ENCODE data around the gene DUOX1. TPM values are rescaled to one million over a fixed set of nuclear protein-coding genes. Genes with fewer than 3 reads are reported as not detected.

DUOX1 gene
- total RNA-seq, 1 donor from 2014 or later: 0.07 TPM

GRCh38 chr15:45198337-45199135 lies 68.7 kb downstream of the DUOX1 start:
- no peaks in the 10 kb centered on the region for H3K9me3 Mint-ChIP-seq (ENCODE audit: unreplicated experiment)
- no peak overlapping the region for H3K27ac Mint-ChIP-seq (ENCODE audit: unreplicated experiment)
- H3K27ac ChIP-seq (ENCODE audit: low read depth, low read length): peak overlapping the region; percentile 75
- H3K27me3 ChIP-seq (ENCODE audit: insufficient read depth, low read length): no peaks in the 10 kb centered on the region
- no peak overlapping the region for H3K4me3 Mint-ChIP-seq (ENCODE audit: unreplicated experiment)
- H3K4me1 ChIP-seq (ENCODE audit: insufficient read depth, low read length): peaks cover 8% of the 10 kb centered on the region
- H3K4me3 ChIP-seq (ENCODE audit: insufficient read depth, low read depth, low read length): peak overlapping the region; percentile 85
- H3K36me3 ChIP-seq (ENCODE audit: insufficient read depth, low read length): no peaks in the 10 kb centered on the region
- H3K36me3 Mint-ChIP-seq (ENCODE audit: low read depth, unreplicated experiment): no peaks in the 10 kb centered on the region
- no peaks in the 10 kb centered on the region for H3K9me3 ChIP-seq (ENCODE audit: insufficient read depth, low read depth, low read length)
- peak overlapping the region; percentile 91 for H3K9ac ChIP-seq (ENCODE audit: low read length)
- peaks cover 2% of the 10 kb centered on the region for H3K27me3 Mint-ChIP-seq (ENCODE audit: low read depth, unreplicated experiment)
- FAIRE-seq (no peak), DNase-seq (ENCODE audit: low read depth) (peak; percentile 92)
- peaks cover 5% of the 10 kb centered on the region for H3K4me1 Mint-ChIP-seq (ENCODE audit: low read depth, unreplicated experiment)
- peak overlapping the region; percentile 98 for H3K4me2 ChIP-seq (ENCODE audit: low read length)
- TF ChIP-seq CTCF (IDR thresholded peaks at IDR 0.05; ENCODE audit: insufficient read depth, low read depth, low read length) (peak; percentile 58), EZH2 (IDR thresholded peaks at IDR 0.05; ENCODE audit: insufficient read depth, low read length) (no peak)
- H2AFZ ChIP-seq (ENCODE audit: low read depth, low read length): peak overlapping the region; percentile 86
- no peaks in the 10 kb centered on the region for H4K20me1 ChIP-seq (ENCODE audit: insufficient read depth, low read length)
- H3K79me2 ChIP-seq (ENCODE audit: insufficient read depth, low read length): no peaks in the 10 kb centered on the region

- Mint-ChIP-seq H3K4me3 (ENCODE audit: unreplicated experiment) (no peak overlapping the region), H3K4me1 (ENCODE audit: low read depth, unreplicated experiment) (peaks cover 5% of the 10 kb centered on the region), H3K27me3 (ENCODE audit: low read depth, unreplicated experiment) (peaks cover 2% of the 10 kb centered on the region), H3K9me3 (ENCODE audit: unreplicated experiment) (no peaks in the 10 kb centered on the region), H3K27ac (ENCODE audit: unreplicated experiment) (no peak overlapping the region), H3K36me3 (ENCODE audit: low read depth, unreplicated experiment) (no peaks in the 10 kb centered on the region)
- Histone ChIP-seq H3K79me2 (ENCODE audit: insufficient read depth, low read length) (no peaks in the 10 kb centered on the region), H2AFZ (ENCODE audit: low read depth, low read length) (peak overlapping the region; percentile 86), H3K4me1 (ENCODE audit: insufficient read depth, low read length) (peaks cover 8% of the 10 kb centered on the region), H3K9ac (ENCODE audit: low read length) (peak overlapping the region; percentile 91), H4K20me1 (ENCODE audit: insufficient read depth, low read length) (no peaks in the 10 kb centered on the region), H3K27me3 (ENCODE audit: insufficient read depth, low read length) (no peaks in the 10 kb centered on the region), H3K36me3 (ENCODE audit: insufficient read depth, low read length) (no peaks in the 10 kb centered on the region), H3K4me2 (ENCODE audit: low read length) (peak overlapping the region; percentile 98), H3K9me3 (ENCODE audit: insufficient read depth, low read depth, low read length) (no peaks in the 10 kb centered on the region), H3K4me3 (ENCODE audit: insufficient read depth, low read depth, low read length) (peak overlapping the region; percentile 85), H3K27ac (ENCODE audit: low read depth, low read length) (peak overlapping the region; percentile 75)
- FAIRE-seq (no peak), DNase-seq (ENCODE audit: low read depth) (peak; percentile 8)
- TF ChIP-seq EZH2 (IDR thresholded peaks at IDR 0.05; ENCODE audit: insufficient read depth, low read length) (no peak), CTCF (IDR thresholded peaks at IDR 0.05; ENCODE audit: insufficient read depth, low read depth, low read length) (no peak)
Observed at GRCh38 chr15:45199136-45199810, 69.5 kb downstream of the DUOX1 start.

Measured in astrocyte (in vitro differentiated cells and primary cell).